ENCODE measurements around the gene CYP46A1.

The CYP46A1 gene

GRCh38 chr14:99720941-99721791 lies 37.1 kb downstream of the CYP46A1 start:
- CTCF ChIA-PET = interaction anchor here (1.0 to 2.0 kb wide), 2 partner anchors 9 to 166 kb away, joined by 3 to 12 read pairs; no protein-coding TSS in a partner anchor
- POLR2A ChIA-PET = no interaction called here
- H3K4me3 ChIP-seq (ENCODE audit: low read depth, low read length) = no peak overlapping the region
- no peak for DNase-seq (ENCODE audit: low read depth, low spot score)
- TF ChIP-seq CTCF (IDR thresholded peaks at IDR 0.05; ENCODE audit: insufficient read depth, low read length, missing control alignments) = no peak

GRCh38 chr14:99721792-99722516 lies 37.9 kb downstream of the CYP46A1 start:
- CTCF ChIA-PET = interaction anchor here (0.7 to 2.0 kb wide), 3 partner anchors 8 to 165 kb away, joined by 3 to 12 read pairs (median 3); no protein-coding TSS in a partner anchor
- TF ChIP-seq CTCF (IDR thresholded peaks at IDR 0.05; ENCODE audit: insufficient read depth, low read length, missing control alignments) = no peak
- no peak overlapping the region for H3K4me3 ChIP-seq (ENCODE audit: low read depth, low read length)
- DNase-seq (ENCODE audit: low read depth, low spot score) = no peak
- POLR2A ChIA-PET = no interaction called here

GRCh38 chr14:99722741-99723140 lies 38.6 kb downstream of the CYP46A1 start:
- no peak for TF ChIP-seq CTCF (IDR thresholded peaks at IDR 0.05; ENCODE audit: insufficient read depth, low read length, missing control alignments)
- CTCF ChIA-PET = interaction anchor here (0.7 to 15.6 kb wide), 2 partner anchors 34 to 165 kb away, joined by 3 to 325 read pairs; no protein-coding TSS in a partner anchor
- DNase-seq (ENCODE audit: low read depth, low spot score) = no peak
- no peak overlapping the region for H3K4me3 ChIP-seq (ENCODE audit: low read depth, low read length)
- POLR2A ChIA-PET = no interaction called here

GRCh38 chr14:99724196-99724891 lies 40.2 kb downstream of the CYP46A1 start:
- ChIA-PET CTCF (interaction anchor here (0.7 to 15.6 kb wide), 3 partner anchors 68 to 174 kb away, joined by 3 to 325 read pairs (median 3); no protein-coding TSS in a partner anchor), POLR2A (no interaction called here)
- H3K4me3 ChIP-seq (ENCODE audit: low read depth, low read length) = no peak overlapping the region
- no peak for TF ChIP-seq CTCF (IDR thresholded peaks at IDR 0.05; ENCODE audit: insufficient read depth, low read length, missing control alignments)
- no peak for DNase-seq (ENCODE audit: low read depth, low spot score)

GRCh38 chr14:99724939-99725773 lies 41.1 kb downstream of the CYP46A1 start:
- ChIA-PET CTCF (interaction anchor here (1.2 to 15.6 kb wide), 2 partner anchors 10 to 163 kb away, joined by 3 to 325 read pairs; no protein-coding TSS in a partner anchor), POLR2A (interaction anchor here (0.7 kb wide), 1 partner anchor 10 kb away, joined by 3 read pairs; no protein-coding TSS in a partner anchor)
- no peak for TF ChIP-seq CTCF (IDR thresholded peaks at IDR 0.05; ENCODE audit: insufficient read depth, low read length, missing control alignments)
- no peak overlapping the region for H3K4me3 ChIP-seq (ENCODE audit: low read depth, low read length)
- DNase-seq (ENCODE audit: low read depth, low spot score) = no peak

All from AG04449 (cell line).